Activated effector memory CD4-positive, alpha-beta T cell treated with Interleukin-2 at 50 U/mL for 16 hours (primary cell): ENCODE data around the gene CDC42BPG.

Experiments used
- DNase-seq: peaks from one replicate; pipeline ENCODE4 v3.0.0-alpha.2; 2020

CDC42BPG gene

DNA sequence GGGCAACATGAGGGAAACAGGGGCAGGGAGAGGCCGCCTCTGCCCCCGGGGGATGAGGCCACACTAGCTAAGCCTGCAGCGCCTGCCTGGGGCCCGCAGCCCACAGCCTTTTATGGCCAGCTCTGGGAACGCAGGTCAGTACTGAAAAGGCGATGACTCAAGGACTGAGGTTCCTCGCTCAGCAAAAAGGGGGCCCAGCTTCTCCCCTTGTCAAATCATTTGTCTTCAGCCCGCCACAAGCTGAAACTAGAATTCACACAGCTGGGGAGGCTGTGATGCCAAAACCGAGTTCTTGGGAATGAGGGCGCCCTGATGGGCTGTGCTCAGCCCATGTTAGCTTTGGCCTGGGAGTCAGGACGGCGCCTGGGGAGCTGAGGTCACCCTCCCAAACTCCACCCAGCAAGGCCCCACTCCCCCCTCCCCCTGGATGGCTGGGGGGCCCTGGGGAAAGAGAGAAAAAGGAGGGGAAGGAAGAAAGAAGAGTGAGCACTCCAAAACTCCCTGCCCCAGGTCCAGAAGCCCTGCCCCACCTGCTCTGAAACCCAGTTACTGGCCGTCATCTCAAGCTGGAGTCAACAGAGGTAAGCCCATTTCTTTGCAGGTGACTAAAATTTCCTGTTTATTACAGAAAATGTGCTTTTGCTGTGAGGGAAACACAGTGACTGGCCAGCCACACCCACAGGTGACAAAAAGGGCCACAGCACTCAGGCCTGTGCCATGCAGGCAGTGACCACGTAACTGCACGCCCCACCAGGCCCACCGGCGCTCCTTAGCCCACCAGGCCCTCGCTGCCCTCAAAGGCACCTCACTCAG, 20.2 kb upstream of the CDC42BPG start:
- DNase-seq, result no peak

GRCh38 chr11:64864135-64864472, 19.7 kb upstream of the CDC42BPG start:
- DNase-seq, result no peak

DNA sequence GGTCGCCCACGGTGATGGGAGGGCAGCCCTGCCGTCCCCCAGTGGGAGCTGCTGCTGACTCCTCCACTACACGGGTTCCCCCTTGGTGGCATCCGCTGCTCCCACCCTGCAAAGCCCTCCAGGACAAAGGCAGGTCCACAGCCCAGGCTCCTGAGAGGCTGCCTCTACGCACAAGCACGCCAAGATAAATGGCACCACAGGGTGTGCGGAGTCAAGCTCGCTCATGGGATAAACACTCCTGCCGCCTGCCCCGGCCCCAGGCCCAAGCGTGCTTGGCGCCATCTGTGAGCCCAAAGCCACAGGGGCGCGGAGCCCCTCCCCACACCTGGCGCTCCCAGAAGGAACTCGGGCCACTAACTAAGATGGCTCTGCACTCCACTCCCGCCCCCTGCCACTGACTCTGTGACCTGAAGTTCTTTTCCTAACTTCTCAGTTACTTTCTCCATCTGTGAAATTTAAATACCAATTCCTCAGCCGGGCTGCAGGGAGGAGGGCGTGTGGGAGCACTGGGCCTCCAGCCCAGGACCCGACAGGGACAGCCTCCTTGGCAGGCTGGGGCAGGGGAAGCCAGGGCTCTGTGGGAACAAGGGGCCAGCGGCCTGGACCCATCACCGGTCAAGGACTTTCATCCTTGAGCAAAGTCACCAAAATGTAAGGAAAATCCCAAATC, 19.1 kb upstream of the CDC42BPG start:
- DNase-seq, result no peak

DNA sequence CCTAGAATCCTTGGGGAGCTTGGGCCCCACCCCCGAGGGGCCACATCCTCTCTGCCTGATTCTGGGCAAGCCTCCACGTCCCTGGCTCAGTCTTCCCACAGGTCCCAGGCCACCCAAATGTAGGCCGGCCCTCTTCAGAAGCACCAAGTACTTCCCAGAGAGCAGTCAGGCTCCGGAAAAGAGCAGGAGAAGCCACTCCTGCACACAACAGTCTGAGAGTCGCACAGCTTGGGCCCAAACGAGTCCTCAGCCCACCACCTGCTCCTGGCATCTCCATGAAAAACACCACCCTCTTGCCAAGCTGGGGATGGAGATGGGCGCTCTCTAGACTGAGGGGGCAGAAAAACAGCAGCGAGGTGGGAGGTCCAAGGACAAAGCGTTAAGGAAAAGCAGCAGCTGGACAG, 18.5 kb upstream of the CDC42BPG start:
- no peak for DNase-seq

DNA sequence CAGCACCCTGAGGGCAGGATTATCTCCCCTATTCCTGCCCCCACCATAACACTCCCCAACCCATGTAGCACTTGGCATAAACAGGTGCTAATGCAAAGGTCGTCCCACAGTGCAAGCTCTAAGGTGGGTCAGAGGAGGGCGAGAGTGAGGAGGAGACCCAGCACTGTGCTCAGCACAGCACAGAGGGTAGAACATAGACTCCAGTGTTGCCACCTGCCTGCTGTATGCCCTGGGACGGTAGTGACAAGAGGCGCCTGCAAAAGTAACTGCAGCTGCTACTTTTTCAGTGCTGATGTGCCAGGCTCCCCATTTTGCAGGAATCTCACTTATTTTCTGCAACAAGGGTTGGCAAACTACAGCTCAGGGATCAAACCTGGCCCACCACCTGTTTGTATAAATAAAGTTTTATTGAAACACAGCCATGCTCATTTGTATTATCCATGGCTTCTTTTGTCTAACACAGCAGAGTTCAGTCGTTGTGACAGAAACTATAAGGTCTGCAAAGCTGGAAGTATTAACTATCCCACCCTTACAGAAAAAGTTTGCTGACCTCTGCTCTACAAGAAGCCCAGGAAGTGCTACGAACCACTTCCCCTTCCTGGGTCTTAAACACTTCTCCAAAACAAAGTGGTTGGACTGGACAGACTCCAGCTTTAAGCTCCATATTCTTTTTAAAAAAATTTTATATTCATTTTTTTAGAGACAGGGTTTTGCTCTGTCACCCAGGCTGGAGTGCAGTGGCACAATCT, 16.9 kb upstream of the CDC42BPG start:
- DNase-seq, result no peak

DNA sequence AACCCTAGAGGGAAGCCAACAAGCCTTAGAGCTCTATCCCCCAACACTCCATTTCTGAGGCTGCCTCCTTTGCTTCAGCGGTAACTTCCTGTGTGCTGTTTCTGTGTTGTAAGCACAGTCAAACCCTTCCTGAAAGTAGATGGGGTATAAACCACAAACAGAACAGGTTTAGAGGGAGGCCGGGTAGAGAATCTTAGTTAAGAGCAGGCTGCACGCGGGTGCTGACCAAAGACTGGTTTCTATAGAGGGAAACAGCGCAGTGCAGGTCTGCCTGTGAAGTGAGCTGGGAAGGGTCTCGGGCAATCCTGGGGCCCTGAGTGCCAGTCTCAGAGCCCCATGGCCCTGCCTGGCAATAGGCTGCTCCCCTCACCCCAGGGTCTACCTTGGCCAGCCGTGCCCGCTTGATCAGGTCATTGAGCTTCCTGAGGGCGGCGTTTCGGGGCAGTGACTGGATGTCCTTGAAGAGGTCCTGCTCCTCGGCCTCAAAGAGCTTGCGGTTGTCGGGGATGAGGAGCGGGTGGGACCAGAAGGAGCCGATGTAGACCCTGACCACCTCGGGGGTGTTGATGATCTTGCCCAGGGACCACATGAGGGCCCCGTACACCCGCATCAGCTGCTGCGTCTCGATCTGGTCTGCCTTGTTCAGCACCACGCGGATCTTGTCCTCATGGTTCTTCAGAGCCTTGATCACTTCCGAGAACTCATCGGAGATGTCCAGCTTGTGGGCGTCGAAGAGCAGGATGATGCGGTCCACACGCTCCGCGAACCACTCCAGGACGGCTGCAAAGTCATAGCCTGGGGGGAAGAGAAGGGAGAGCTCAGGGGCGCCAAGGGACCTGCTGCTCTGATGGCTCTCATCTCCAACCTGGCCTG, 15.3 kb upstream of the CDC42BPG start:
- no peak for DNase-seq

- DNase-seq, result peak; percentile 64
Observed at GRCh38 chr11:64858467-64859263, 14.2 kb upstream of the CDC42BPG start.

DNA sequence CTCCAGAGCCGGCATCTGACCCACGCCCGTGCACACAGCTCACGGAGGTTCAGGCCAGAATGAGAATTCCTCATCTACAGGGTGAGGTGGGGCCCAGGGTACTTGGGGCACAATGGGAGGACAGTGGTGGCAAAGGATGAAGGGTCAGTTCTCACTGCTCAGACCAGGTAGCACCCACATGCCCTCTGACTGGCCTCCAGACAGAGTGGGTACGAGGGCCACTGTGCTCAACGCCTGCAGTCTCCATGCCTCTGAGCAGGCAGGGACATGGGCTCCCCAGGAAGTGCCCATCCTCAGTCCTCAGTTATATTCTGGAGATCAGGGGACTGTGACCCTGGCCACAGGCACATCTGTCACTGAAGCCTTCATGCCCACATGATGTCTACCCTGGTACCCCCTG, 13.0 kb upstream of the CDC42BPG start:
- DNase-seq, result no peak

GRCh38 chr11:64856382-64857227, 12.2 kb upstream of the CDC42BPG start:
- DNase-seq, result no peak

- no peak for DNase-seq
Observed at GRCh38 chr11:64855596-64856304, 11.3 kb upstream of the CDC42BPG start.

- no peak for DNase-seq
Observed at GRCh38 chr11:64854534-64855502, 10.4 kb upstream of the CDC42BPG start.

GRCh38 chr11:64854157-64854533, 9.7 kb upstream of the CDC42BPG start:
- no peak for DNase-seq

- DNase-seq, result no peak
Observed at GRCh38 chr11:64853709-64854108, 9.3 kb upstream of the CDC42BPG start.

DNA sequence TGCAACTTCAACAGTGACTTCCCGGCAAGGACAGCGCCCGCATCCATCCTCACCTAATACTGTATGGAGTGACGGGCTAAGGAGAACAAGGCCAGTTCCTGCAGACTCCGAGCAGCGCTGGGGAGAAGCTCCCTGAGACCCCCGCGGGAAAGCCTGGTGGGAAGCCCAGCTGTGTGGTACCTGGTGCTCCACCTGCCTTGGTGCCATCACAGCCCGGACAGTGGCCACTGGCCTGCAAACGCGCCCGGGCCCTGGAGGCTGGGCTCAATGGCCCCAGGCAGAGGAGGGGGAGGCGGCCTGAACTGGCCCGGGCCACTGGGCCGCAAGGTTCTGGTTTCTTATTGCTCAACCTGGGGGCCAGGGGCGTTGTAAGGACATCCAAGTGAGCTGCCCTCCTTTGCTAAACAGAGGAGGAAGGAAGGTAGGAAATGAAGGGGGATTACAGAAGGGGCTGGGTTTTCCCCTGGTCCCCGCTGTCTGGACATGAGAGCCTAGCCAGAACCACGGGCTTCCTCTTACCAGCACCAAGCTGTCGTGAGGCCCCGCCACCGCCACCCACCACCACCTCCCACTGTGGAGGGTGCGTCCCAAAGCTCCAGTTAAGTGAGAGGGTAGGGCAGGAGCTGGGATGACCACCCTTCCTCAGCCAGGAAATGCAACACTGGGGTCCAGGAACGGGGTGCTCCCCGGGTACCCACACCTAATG, 8.5 kb upstream of the CDC42BPG start:
- DNase-seq, result no peak

DNA sequence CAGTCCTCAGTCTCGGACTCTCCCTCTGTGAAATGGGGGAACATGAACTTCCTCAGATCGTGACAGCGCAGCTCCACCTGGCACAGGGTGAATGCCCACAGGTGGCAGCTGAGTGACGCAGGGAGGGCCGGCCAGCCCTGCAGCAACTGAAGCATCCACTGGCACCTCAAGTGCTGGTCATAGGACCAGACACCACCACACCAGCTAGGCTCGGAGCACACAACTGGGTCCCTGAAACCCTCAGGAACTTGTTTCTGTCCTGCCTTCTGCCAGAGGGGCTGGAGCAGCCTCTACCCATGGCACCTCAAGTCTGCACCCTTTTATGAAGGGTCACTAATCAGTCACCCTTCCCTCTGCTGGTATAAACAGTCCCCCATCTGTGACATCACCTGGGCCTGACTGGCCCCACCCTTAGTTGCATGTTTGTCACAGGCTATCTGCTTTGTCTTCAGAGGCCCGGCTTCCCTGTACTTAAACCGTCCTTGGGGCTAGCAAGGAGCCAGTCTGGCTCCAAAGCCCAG, 7.4 kb upstream of the CDC42BPG start:
- no peak for DNase-seq

GRCh38 chr11:64850979-64851567, 6.6 kb upstream of the CDC42BPG start:
- no peak for DNase-seq

DNA sequence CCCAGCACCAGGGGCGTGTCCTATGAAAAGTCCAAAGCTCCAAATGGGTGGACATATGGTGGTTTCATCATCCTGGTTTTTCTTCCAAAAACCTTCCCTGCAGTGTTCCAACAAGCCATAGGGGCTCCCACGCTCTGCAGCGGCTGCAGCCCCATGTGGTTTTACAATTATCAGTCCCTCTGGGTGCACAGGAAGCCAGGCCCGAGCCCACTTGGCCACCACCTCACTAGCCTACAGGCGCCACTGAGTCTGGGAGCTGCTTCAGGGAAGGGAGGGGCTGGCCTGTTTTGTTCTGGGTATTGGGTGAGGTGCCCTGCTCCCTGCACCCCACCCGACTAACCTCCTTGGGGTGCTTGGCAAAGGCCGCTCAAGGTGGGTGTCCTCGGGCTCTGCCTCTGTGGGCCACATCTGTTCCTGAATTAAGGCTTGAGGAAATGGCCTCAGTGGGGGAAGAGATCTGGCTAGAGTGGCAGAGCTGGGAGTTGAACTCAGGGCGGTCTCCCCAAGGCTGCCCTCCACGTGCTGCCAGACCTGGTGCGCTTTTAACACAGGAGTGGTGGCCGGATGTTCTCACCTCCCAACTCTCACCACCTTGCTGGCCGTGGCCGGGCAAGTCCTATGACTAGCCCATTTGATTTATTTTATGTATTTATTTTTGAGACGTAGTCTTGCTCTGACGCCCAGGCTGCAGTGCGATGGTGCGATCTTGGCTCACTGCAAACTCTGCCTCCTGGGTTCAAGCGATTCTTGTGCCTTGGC, 5.3 kb upstream of the CDC42BPG start:
- no peak for DNase-seq
